Muscle of arm (tissue), 12 donors: Measurements from ENCODE around the gene OSBPL1A. TPM values are rescaled to one million over a fixed set of nuclear protein-coding genes. Genes with fewer than 3 reads are reported as not detected.

Experiments
- DNase-seq: peaks from one replicate; pipeline ENCODE4 v3.0.0-alpha.2; 2013
- polyA plus RNA-seq, 12 donors: library from polyadenylated mRNA; unstranded; fragments of 120-200 nt; gene quantifications; one replicate each; pipeline ENCODE4 v1.2.1, GENCODE V29; 2013; ENCODE audit not compliant: insufficient read length in 12 of 12

OSBPL1A gene
- polyA plus RNA-seq, 12 donors, result 51.1 to 81.2 (median 59.8) TPM; not detected in 1

DNA sequence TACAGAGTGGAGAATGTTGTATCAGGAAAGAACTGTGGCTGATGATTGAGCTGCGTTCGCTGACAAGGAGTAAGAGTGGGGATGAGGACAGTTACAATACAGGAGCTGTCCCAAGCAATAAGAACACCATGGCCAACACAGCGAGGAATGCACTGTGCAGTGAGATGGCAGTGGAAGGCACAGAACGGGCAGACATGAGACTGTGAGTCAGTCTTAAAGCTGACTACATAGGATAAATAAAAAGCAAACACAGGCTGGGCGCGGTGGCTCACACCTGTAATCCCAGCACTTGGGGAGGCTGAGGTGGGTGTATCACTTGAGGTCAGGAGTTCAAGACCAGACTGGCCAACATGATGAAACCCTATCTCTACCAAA, 169.0 kb downstream of the OSBPL1A start:
- DNase-seq, result no peak

DNA sequence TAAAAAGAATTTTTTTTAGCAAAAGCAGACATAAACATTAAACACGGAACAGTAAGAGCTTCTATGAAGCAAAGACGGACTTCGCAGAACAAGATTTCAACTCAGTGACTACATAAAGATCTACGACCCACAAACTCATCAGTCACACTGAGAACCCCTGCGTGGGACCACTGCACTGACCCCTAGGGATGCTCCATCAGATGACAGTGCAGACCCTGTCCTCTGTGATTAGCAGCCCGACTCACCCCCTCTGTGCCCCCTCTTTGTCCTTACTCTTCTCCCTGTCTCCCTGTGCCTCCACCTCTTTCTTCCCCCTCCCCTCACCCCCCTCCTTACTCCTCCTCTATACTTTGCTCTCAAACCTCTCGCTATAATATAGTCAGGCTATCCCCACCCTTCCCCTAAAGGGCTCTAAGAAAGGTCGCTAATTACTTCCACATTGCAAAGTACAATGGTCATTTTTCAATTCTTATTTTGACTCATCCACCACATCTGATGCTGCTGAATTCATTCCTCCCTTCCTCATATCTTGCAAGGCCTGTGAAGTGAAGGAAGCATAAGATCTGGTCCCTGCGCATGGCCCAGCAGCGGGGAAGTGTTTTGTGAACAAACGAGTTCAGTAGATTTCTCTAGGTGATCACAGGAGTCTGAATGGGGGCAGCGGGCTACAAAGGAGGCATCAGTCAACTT, 169.5 kb downstream of the OSBPL1A start:
- DNase-seq, result no peak

DNA sequence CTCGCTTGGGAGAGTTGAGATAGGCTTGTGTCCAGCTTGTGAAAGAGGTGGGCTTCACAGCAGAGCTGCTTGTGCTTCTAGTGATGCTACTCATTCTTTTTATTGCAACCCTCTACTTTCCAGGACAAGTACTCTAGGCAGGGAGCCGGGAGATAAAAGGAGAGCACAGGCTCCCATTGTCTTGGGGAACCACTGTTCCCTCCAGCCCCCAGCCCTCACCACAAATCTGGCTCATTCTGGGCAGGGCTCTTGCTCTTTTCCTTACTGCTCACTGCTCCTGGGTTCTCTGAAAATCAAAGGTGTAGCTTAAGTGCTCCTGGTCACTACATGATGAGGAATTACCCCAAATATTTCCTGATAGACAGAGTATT, 177.3 kb downstream of the OSBPL1A start:
- no peak for DNase-seq

DNA sequence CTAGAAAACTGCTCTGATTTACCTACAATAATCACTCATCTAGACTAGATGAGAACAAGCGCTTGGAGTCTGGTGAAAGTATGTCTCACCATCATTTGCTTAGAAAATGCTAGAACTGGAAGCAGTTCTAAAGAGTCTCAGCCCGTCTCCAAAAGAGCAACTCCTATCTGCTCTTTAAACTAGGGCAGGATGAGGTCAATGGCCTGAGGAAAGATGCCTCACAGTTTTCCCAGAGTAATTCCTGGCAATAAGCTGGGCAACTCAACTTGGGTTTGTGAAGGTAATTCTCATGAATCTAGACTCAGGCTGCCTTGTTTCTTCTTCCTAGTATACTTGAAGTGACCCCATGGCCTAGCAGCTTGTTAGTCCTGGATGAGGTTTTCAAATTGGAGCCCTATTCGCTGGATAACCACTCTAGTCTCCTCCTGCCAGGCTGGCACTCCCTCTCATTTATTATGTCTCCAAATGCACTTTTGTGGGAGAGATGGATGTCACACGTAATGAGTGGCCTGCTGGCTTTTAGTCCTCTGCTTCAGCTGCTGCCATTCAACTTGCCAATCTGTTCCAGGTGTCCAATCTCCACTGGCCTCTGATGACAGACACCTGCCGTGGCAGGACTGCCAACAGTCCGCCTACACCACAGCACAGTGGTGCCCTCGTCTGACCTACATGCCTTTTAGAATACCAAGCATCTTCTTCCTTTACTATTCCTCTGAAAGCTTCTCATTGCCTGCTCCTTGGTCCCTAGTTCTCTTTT, 177.9 kb downstream of the OSBPL1A start:
- no peak for DNase-seq

DNA sequence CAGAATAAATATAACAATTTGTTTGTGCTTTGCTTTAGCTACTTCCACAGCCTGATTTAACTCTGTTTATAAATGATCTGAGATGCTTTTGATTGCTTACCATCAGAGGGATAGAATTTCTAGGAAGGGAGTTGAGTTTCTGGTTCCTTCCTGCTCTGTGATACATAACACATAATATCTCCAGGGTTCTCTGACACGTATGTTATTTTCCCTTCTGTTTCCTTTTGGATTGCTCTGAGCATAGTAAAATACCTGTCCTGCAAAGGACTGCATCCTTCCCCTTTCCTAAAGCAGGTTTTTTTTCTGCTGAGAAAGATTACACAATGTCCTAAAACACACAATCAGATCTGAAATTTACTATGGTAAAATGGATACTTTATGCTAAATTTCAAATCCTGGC, 182.7 kb downstream of the OSBPL1A start:
- no peak for DNase-seq

DNA sequence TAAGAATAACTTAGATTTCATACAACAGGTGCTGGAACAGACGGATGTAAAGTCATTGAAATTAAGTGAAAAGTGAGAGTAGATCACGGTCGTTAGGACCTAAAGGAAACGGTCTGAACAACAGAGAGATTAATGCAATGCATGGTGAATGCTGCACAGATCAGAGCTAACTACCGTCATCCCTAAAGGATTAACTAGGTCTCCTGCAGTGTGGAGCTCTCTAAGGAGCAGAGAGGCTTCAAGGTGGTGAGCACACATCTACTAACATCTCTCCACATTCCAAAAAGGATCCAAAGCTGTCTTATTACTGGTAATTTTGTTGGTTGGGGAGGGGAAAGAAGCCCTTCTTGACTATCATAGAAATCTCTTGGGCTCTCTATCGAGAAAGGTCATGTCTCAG, 183.5 kb downstream of the OSBPL1A start:
- no peak for DNase-seq

DNA sequence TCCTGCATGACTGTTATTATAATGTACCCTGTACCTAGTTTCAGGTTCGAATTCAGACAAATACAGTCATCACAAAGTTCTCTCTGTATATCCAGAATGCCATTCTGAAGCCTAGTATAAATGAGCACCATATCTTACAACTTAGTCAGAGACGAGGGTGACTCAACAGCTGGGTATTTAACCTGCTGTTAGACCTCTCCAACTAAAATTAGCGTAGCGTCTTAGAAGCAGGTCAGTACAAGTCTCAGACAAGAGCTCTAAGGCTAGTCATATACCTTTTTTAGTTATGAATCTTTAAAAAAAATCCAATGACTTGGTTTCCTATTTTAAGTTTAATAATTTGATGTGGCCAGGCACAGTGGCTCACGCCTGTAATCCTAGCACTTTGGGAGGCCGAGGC, 184.7 kb downstream of the OSBPL1A start:
- DNase-seq, result no peak

DNA sequence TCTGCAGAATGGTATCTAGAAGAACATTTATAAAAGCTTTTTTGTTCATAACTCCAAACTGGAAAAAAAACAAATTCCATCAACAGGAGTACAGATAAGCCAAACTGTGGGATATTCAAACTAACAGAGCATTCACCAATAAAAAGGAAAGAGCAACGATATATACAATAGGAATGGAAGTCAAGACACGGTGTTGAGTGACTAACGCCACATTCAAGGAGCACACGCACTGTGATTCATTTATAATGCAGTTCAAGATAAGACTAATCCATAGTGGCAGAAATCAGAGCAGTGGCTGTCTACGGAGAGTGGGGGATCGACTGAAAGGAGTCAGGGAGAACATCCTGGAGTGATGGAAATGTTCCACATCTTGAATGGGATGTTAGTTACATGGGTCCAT, 188.1 kb downstream of the OSBPL1A start:
- DNase-seq, result no peak

DNA sequence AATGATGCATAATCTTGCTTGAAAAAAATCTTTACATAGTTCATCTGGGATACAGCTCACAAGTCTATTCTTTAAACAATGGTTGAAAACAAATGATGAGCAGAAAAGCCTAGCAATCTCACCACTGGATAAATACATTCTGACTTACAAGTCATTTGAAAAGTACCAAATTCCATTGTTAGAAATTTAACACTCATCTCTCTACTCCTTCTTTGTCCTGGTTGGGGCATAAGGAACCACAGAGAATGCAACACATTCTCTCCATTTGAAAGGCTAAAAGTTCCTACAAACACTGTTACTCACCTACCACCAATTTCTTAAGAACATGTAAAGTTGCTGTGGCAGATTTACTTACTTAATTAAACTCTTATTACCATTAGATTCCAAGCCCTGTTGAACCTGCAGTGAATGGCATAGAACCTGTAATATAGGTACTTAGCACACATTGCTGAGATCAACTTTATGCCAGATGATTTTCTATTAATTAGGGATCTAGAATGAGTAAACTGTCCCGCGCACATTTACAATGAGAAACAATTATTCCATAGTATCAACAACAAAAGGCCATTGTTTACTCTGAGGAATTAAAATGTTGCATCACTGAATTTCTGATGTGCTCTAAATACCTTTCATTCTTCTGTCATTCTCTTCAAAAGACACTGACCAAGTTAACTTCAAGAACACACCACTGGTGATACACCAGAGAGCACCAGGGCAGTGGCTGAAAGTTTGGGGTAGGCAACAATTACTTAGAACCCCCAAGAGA, 189.2 kb downstream of the OSBPL1A start:
- no peak for DNase-seq

DNA sequence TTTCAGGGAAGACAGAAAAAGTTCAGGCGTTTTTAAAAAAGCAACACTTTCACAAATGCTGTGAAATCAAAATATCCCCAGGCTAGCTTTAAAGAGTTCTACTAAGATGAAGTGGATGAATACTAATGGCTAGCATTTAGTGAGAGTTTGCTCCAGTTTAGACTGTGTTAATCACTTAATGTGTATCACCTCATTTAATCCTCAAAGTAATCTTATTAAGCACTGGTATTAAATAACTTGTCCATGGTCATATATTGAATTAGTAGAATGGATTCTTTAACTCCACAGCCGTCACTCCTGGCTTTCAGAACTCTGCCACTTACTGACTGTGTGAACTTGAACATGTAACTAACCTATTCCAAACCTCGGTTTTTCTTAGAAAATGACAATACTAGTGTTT, 192.7 kb downstream of the OSBPL1A start:
- DNase-seq, result no peak

DNA sequence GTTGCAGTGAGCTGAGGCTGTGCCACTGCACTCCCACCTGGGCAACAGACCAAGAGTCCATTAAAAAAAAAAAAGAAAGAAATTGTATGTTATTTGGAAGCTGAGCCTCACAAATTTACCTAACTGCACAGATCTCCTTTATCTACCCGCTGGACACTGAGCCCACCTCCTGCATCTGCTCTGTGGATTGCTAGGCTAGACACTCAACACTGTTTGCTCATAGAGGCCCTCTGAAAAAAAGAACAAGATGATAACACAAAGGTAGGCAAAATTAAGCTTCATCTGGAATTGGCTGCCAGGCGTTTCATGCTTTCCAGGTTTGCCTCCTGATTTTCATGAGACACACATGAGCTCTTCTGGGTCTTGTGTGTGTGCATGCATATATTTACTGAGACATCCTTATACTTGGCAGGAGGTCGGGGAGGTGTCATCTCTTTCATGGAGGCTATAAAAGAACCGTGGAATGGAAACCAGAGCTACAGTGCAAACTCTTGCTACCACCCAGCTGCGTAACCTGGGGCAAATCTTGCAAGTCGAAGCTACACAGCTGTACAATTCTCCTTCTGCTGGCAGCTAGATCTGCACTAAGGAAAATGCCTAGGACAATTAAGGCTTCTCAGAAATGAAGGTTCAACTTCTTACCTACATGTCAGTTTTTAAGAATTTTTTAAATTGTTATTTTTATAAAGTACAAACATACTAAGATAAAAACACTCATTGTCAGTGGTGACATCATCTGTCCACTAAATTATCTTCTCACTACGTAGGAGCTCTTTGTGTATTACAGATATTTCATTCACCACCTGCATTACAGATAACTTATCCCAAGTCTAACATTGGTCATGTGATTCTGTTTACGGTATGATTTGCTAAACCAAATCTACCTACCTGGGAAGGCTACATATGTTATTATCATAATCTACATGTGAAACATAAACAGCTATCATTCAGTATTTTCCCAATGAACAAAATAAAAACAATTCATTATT, 195.6 kb downstream of the OSBPL1A start:
- DNase-seq, result no peak

DNA sequence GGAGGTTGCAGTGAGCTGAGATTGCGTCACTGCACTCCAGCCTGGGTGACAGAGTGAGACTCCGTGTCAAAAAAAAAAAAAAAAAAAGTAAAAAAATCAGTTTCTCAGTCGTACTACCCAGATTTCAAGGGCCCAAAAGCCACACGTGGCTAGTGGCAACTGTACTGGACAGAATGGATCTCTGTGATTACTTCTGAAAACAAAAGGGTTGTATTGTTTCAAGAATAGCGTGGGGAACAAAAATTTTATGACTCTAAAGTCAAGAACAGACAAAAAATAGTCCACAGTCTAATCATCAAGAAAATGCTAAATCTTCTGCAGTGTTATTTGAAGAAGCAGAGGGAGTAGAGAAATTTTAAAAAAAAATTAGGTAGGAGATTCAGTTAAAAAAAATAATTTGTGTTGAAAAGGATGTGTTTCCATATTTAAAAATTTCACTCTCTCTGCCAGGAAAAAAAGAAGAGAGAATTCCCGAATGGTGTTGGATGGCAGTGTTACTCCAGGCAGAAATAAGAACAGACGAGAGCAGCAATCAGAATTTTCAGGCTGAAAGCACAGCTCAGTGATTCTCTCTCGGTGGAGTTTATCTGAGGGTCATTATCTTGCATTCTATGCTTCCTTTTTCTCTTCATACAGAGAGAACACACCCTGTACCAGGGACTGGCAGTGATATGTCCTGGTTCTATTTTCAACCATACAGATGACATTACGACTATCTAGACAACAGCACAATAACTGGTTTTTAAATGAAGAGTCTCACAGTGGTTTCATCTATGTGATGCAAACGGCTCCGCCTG, 196.9 kb downstream of the OSBPL1A start:
- DNase-seq, result no peak

DNA sequence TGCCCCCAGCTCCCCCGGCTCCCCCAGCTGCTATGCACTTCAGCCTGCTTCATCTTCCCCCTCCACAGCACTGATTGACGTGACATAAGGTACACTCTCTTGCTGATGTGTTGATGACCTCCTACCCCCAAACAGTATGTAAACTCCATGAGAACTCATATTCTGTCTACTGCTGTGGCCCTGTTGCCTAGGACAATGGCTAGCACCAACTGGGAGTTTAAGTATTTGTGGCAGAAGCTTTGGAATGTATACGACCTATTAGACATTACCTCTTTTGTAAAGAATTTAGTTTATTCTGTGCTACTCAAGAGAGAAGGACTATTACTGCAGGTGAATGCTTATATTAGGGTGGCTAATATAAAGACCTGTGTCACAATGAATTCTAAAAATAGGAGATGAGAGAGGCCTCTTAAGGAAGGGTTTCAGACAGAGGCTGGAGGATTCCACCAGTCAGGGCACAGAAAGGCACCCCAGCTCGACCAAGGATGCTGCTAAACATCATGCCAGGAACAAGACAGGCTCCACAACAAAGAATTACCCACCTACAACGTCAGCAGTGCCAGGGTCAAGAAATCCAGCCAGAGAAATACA, 198.2 kb downstream of the OSBPL1A start:
- no peak for DNase-seq

DNA sequence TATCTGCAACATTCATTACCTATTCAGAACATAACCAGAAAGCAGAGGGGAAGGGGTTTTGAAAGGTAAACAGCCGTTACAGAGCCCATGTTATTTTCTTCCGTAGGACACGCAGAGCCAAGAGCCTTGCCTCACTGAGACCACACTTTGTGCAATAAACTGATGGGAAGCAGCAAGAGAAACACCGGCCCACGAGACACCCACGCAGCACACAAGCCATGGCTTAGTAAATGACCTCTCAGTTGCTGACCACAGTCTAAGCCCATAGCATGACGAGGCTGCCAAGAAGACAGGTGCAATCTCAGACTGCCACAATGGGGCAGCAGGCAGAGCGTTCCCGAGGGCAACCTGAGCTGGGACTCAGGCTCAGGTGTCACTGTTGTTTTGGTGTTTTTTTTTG, 199.2 kb downstream of the OSBPL1A start:
- no peak for DNase-seq

DNA sequence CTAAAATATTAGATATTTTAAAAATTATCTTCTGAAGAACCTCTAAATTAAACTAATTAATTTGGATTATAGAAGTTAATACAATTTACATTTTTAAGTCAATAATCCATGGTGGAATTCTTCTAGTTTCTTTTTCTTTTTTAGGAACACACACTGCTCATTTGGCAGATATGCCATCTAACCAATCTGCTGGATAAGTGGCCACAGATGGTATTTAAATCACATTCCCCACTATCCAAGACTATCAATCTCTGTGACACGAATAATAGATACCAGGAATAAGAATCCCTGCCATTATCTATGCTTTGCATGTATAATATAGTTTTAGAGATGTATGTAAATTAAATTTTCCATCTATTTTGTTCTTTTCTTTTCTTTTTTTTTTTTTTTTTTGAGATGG, 200.2 kb downstream of the OSBPL1A start:
- no peak for DNase-seq

DNA sequence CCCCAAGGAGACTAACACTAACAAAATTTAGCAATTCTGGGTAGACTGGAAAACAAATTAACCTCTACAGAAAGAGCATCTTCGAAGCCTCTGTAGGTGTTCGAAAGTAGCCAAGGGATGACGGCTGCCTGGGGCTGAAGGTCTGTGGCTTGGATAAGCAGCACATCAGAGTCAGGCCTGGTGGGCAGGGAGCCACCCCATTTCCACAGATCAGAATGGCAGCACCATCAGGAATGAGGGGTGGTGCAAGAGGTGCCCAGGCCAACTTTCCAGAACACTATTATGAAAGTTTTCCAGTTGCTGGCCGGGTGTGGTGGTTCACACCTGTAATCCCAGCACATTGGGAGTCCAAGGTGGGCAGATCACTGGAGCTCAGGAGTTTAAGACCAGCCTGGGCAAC, 200.9 kb downstream of the OSBPL1A start:
- no peak for DNase-seq

DNA sequence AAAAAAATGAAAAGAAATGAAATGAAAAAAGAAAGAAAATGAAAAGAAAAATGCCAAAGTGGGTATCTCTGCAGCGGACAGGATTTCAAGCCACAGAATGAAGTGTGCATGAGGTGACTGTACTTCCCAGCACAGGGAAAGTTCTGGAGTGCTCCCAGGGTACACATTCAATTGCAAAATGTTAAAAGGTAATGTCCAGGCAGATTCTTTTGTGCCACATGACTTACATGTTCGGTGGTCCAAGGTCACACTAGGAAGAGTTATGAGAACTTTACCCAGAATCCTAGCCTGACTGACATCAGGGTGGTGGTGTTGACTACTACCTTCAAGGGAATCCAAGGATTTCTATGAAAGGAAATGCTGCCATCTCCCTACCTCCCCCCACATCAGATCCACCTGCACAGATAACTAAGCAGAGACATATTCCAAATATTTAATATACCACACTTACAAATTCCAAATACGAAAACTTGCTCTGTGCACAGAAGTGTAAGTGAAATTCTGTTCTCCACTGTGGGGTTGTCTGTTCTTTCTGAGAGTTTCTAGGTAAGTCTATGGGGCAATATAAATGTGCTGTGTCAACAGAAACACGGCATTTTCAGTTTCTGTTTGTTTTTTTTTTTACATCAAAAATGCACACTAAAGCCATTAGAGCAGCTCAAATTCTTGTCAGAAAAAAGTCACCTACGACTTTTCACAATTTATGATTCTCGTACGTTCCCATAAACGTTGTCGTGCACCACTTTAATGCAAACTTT, 202.1 kb downstream of the OSBPL1A start:
- DNase-seq, result no peak

DNA sequence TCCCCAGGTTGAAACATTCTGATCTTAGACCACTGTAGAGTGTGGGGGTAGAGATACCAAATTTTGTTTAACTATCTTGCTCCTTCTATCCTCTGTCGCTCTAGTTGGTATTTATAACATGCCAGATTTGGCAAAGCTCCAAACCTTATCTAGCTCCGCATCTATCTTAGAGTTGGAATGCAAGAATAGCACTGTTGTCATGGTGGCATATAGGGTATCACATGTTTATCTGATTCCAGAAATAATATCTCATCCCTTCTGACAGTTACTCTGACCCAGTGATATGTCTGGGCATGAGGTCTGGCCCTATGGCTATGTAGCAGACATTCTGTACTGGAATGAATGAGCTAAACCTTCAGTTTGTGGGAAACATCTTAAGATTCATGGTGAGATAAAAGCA, 207.0 kb downstream of the OSBPL1A start:
- no peak for DNase-seq

DNA sequence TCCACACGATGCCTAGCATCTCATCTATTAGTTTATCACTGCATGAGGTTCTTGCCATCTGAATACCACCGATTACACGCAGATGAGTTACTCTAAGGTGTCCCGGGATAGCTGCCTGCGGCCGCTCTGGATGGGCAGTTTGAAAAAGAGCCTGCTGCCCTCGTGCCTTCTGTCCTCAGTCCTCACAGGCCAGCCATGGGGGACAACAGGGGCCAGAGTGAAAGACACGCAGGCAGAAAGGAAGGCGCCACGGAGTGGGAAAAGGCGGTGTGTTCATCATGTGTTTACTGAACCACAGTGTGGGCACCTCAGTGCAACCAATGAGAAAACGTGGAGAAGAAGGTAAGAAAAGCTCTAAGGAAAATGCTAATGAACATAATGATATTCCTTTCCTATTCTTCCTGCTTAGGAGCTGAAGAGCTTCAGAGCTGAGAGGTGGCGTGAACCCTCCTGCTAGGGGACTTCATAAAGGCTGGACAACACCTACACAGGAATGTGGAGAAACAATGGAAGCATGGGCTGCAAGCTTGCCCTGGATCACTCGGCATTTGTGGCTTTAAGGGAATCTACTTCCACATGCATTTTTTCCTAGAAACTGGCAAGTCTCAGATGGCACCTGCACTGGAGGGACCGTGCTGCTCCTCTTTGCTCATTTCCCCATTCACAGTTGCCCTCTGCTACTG, 207.8 kb downstream of the OSBPL1A start:
- no peak for DNase-seq
